Vagina (tissue), 2 donors: ENCODE data around the gene CXCR4. TPM values are rescaled to one million over a fixed set of nuclear protein-coding genes. Genes with fewer than 3 reads are reported as not detected.

ENCODE experiments used
- DNase-seq, 2 donors: peaks; one replicate each; pipeline ENCODE4 v3.0.0-alpha.2; 2017; ENCODE audit errors: extremely low spot score in 2 of 2
- H3K27ac ChIP-seq: fragments of 200-600 bp; sonication (generic); one replicate; pipeline ENCODE4 v1.5.1; 2019
- H3K27me3 ChIP-seq: fragments of 200-600 bp; sonication (generic); one replicate; pipeline ENCODE4 v1.5.1; 2019
- H3K36me3 ChIP-seq, 2 donors: fragments of 200-600 bp; sonication (generic); one replicate each; pipeline ENCODE4 v1.5.1; 2017 to 2019
- H3K4me1 ChIP-seq: fragments of 200-600 bp; sonication (generic); one replicate; pipeline ENCODE4 v1.5.1; 2019
- H3K4me3 ChIP-seq, 2 donors: fragments of 200-600 bp; sonication (generic); 1 replicate in 1 of 2; 2 replicates in 1 of 2; pipeline ENCODE4 v1.5.1; 2016 to 2019
- H3K9me3 ChIP-seq: fragments of 200-600 bp; sonication (generic); one replicate; pipeline ENCODE4 v1.5.1; 2019
- CTCF ChIP-seq, 3 experiments: fragments of 450-650 bp in 2 of 3; fragments of 200-600 bp in 1 of 3; sonication (generic) in 1 of 3; IDR thresholded peaks; one replicate each; pipeline ENCODE4 v1.5.1; 2017 to 2019; ENCODE audit warnings: antibody characterized with exemption in 3 of 3, mild to moderate bottlenecking in 2 of 3, moderate library complexity in 2 of 3
- POLR2A ChIP-seq, 2 donors: fragments of 450-650 bp; IDR thresholded peaks; one replicate each; pipeline ENCODE4 v1.6.1; 2017; ENCODE audit warnings: antibody characterized with exemption in 2 of 2, mild to moderate bottlenecking in 2 of 2, moderate library complexity in 2 of 2
- POLR2AphosphoS5 ChIP-seq, 2 donors: sonication (generic); formaldehyde crosslinking; IDR thresholded peaks; one replicate each; pipeline ENCODE4 v1.9.0; 2017; ENCODE audit warnings: antibody characterized with exemption in 2 of 2, mild to moderate bottlenecking in 2 of 2, low read depth in 1 of 2; ENCODE audit not compliant: insufficient read depth in 1 of 2
- intact Hi-C: fragments of 100-400 bp; cut with DNase I; formaldehyde crosslinking; loops from one replicate; pipeline ENCODE4 v1.15.1; 2023
- total RNA-seq: library from RNA; depleted of rRNA; stranded (reverse); fragments of >200 nt; gene quantifications from one replicate; pipeline ENCODE4 v1.2.3, GENCODE V29; 2016

The CXCR4 gene
- total RNA-seq, 1 donor from 2014 or later = 39.5 TPM

GRCh38 chr2:136135921-136136906 is 18.3 kb upstream of the CXCR4 start:
- Histone ChIP-seq H3K4me3 (no peak overlapping the region), H3K36me3 (no peaks in the 10 kb centered on the region), H3K4me1 (no peaks in the 10 kb centered on the region), H3K27me3 (no peaks in the 10 kb centered on the region), H3K9me3 (no peaks in the 10 kb centered on the region), H3K27ac (peak overlapping the region; percentile 45)
- peak in 1 of 2 donors; percentile 58 for TF ChIP-seq POLR2AphosphoS5 (IDR thresholded peaks at IDR 0.05; ENCODE audit: insufficient read depth in 1 of 2, low read depth in 1 of 2)
- no peak for TF ChIP-seq CTCF (IDR thresholded peaks at IDR 0.05)
- no peak for TF ChIP-seq POLR2A (IDR thresholded peaks at IDR 0.05)
- intact Hi-C loops = no loop called here
- DNase-seq = no peak

GRCh38 chr2:136135462-136135861 is 17.5 kb upstream of the CXCR4 start:
- H3K27me3 ChIP-seq = no peaks in the 10 kb centered on the region
- H3K9me3 ChIP-seq = no peaks in the 10 kb centered on the region
- no peak for TF ChIP-seq POLR2AphosphoS5 (IDR thresholded peaks at IDR 0.05; ENCODE audit: insufficient read depth in 1 of 2, low read depth in 1 of 2)
- no peak for TF ChIP-seq POLR2A (IDR thresholded peaks at IDR 0.05)
- no peak for TF ChIP-seq CTCF (IDR thresholded peaks at IDR 0.05)
- no peaks in the 10 kb centered on the region for H3K36me3 ChIP-seq
- DNase-seq = no peak
- H3K4me3 ChIP-seq = no peak overlapping the region
- peak overlapping the region; percentile 45 for H3K27ac ChIP-seq
- no peaks in the 10 kb centered on the region for H3K4me1 ChIP-seq
- intact Hi-C loops = no loop called here

- intact Hi-C loops = no loop called here
- no peaks in the 10 kb centered on the region for H3K9me3 ChIP-seq
- TF ChIP-seq POLR2AphosphoS5 (IDR thresholded peaks at IDR 0.05; ENCODE audit: insufficient read depth in 1 of 2, low read depth in 1 of 2) (no peak), CTCF (IDR thresholded peaks at IDR 0.05) (no peak), POLR2A (IDR thresholded peaks at IDR 0.05) (no peak)
- no peak for DNase-seq
- H3K27ac ChIP-seq = no peak overlapping the region
- H3K36me3 ChIP-seq = no peaks in the 10 kb centered on the region
- no peaks in the 10 kb centered on the region for H3K27me3 ChIP-seq
- no peak overlapping the region for H3K4me3 ChIP-seq
- no peaks in the 10 kb centered on the region for H3K4me1 ChIP-seq
Measured at GRCh38 chr2:136134126-136134525, 16.2 kb upstream of the CXCR4 start.

- H3K36me3 ChIP-seq = no peaks in the 10 kb centered on the region
- no peaks in the 10 kb centered on the region for H3K4me1 ChIP-seq
- no peak overlapping the region for H3K4me3 ChIP-seq
- no peaks in the 10 kb centered on the region for H3K27me3 ChIP-seq
- H3K27ac ChIP-seq = no peak overlapping the region
- no peaks in the 10 kb centered on the region for H3K9me3 ChIP-seq
- TF ChIP-seq POLR2AphosphoS5 (IDR thresholded peaks at IDR 0.05; ENCODE audit: insufficient read depth in 1 of 2, low read depth in 1 of 2) (no peak), CTCF (IDR thresholded peaks at IDR 0.05) (no peak), POLR2A (IDR thresholded peaks at IDR 0.05) (no peak)
- intact Hi-C loops = no loop called here
- no peak for DNase-seq
Measured at GRCh38 chr2:136133586-136133985, 15.6 kb upstream of the CXCR4 start.

- no peak overlapping the region for H3K27ac ChIP-seq
- TF ChIP-seq POLR2AphosphoS5 (IDR thresholded peaks at IDR 0.05; ENCODE audit: insufficient read depth in 1 of 2, low read depth in 1 of 2) = no peak
- TF ChIP-seq POLR2A (IDR thresholded peaks at IDR 0.05) = no peak
- no peak for TF ChIP-seq CTCF (IDR thresholded peaks at IDR 0.05)
- no peak overlapping the region for H3K4me3 ChIP-seq
- H3K4me1 ChIP-seq = no peaks in the 10 kb centered on the region
- intact Hi-C loops = no loop called here
- DNase-seq = no peak
- H3K27me3 ChIP-seq = no peaks in the 10 kb centered on the region
- no peaks in the 10 kb centered on the region for H3K9me3 ChIP-seq
- H3K36me3 ChIP-seq = no peaks in the 10 kb centered on the region
Measured at GRCh38 chr2:136133176-136133575, 15.2 kb upstream of the CXCR4 start.
